Measurements from ENCODE around the gene KCNH1.

GRCh38 chr1:210938416-210938925 lies 195.5 kb downstream of the KCNH1 start:
- TF ChIP-seq EZH2 (IDR thresholded peaks at IDR 0.05; ENCODE audit: borderline replicate concordance): no peak
- TF ChIP-seq CTCF (IDR thresholded peaks at IDR 0.05; ENCODE audit: poor library complexity): no peak
